Fibroblast of peridontal ligament (primary cell): Measurements from ENCODE around the gene USP28.
"Not testable (repeated sequence)": the region's sequence is repeated elsewhere in the genome, so short reads cannot be mapped to it uniquely, and the experiment has no call there.

Experiments used
- DNase-seq: peaks from one replicate; pipeline ENCODE4 v3.0.0-alpha.2; 2010; ENCODE audit errors: extremely low read depth

Gene USP28

GRCh38 chr11:113838005-113838404 lies 37.4 kb downstream of the USP28 start:
- no peak for DNase-seq

DNA sequence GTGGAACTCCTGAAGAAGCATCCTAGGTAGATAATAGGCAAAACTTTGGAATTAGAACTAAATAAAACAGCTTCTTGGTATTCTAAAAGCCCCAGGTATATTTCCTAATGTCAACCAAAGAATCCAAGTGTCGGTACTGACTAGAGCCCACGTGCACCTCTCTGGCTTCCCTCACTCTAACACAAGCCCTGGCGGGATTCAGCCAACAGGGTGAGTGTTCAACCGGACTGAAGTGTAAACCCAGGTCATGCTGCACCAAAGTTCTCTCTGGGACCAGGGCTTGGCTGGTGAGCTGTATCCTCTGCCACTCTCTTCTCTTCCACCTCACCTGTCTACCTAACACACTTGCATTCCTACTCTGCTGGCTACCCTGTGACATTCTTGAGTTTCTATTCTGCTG lies 40.1 kb downstream of the USP28 start:
- DNase-seq, result no peak

- DNase-seq, result no peak
These were observed 42.2 kb downstream of the USP28 start for GRCh38 chr11:113833151-113833550.

GRCh38 chr11:113831314-113831713 lies 44.1 kb downstream of the USP28 start:
- no peak for DNase-seq

DNA sequence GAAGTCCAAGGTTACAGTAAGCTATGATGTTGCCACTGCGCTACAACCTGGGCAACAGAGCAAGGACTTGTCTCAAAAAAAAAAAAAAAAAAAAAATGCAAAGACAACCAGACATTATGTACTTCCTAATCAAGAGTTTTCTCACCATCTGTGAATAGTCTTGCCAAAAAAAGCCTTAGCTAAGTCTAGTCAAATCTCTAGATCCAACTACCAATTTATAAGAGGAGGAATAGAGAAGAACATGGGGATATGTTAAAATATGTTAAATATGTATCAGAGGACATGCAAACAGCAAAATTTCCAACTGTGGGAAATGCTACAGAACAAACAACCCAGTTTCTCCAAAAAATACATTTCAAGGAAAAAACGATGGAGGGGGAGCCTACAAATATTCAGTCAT lies 45.6 kb downstream of the USP28 start:
- no peak for DNase-seq

DNA sequence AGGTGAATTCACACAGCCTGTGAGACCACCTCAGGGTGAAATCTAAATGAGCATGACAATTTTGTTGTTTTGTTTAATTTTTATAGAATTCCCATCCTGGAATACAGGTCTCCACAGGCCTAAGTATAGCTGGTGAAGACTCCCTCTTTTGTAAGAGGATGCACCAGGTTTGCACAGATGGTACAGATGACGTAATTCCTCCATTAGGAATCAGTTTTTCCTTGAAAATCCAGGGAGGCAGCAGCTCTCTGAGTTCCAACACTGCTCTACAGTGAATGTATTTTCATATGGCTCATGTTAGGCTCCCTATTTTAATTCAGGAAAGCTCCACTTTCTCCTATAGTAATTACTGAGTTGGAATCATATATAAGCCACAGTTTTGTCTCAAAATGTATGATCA lies 47.2 kb downstream of the USP28 start:
- no peak for DNase-seq

- no peak for DNase-seq
These were observed 47.9 kb downstream of the USP28 start for GRCh38 chr11:113827477-113827876.

DNA sequence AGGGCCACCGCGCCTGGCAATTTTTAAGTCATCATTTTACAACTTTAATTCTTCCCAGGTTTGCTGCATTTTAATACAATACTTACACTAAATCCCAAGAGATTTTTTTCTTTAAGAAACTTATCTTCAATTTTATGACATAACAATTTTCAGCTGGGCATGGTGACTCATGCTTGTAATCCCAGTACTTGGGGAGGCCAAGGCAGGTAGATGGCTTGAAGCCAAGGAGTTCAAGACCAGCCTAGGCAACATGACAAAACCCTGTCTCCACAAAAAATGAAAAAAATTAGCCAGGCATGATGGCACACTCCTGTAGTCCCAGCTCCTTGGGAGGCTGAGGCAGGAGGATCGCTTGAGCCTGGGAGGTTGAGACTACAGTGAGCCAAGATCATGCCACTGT lies 56.9 kb downstream of the USP28 start:
- no peak for DNase-seq

GRCh38 chr11:113817626-113818025 lies 57.7 kb downstream of the USP28 start:
- no peak for DNase-seq

- DNase-seq, result peak; percentile 12
These were observed 58.2 kb downstream of the USP28 start for GRCh38 chr11:113817162-113817561.

DNA sequence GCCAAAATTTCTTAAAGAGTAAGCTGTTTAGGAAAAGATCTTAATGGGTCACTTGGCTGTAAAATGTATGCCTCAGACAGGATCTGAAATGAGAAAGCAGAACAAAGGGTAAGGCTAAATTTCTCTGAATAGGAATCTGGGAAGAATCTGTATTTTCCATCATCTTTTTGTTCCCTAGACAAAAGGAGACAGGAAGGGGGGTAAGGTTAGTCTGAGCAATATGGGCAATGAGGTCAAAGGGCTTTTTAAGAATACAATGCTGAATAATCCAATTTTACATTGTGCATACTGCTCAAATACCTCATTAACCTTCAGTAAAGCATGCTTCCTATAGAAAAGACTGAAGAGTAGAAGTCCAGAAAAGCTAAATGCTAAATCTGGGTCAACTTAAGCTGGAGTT lies 61.2 kb downstream of the USP28 start:
- no peak for DNase-seq

DNA sequence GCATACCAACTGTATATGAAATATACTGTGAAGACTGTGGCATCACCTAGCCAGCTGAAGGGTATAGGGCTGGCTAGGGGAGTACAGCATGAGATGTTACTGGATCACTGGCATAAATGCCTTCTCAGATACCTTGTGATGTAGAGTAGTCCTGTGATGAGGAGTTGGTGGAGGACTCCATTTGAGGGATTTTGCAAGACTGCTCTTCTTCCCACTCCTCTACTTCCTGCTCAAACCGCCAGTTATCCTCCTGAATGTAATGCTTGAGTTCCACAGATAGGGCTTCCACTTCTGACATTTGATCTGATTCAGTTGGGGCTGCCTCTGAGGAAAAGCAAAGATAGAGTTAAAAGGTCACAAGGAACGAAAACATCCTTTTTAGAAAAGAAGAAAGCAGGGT lies 66.4 kb downstream of the USP28 start:
- no peak for DNase-seq

GRCh38 chr11:113806406-113806805 lies 69.0 kb downstream of the USP28 start:
- peak; percentile 5 for DNase-seq

DNA sequence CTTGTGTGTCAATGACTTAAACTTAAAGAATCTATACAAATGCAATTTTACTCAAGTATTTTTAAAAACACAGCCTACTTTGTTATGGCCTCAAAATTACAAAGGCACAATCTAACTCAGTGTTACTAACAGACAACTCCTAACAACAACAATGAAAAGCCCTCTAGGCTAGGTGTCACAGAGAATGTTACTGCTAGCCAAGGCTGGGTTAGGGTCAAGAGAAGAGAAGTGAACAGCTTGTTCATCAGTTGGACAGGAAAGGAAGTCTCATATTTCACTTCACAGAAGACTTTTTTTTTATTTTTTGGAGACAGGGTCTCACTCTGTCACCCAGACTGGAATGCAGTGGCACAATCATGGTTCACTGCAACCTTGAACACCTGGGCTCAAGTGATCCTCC lies 69.7 kb downstream of the USP28 start:
- DNase-seq, result no peak

- no peak for DNase-seq
These were observed 72.8 kb downstream of the USP28 start for GRCh38 chr11:113802621-113803020.

- DNase-seq, result peak; percentile 59
These were observed 78.6 kb downstream of the USP28 start for GRCh38 chr11:113796663-113797259.

DNA sequence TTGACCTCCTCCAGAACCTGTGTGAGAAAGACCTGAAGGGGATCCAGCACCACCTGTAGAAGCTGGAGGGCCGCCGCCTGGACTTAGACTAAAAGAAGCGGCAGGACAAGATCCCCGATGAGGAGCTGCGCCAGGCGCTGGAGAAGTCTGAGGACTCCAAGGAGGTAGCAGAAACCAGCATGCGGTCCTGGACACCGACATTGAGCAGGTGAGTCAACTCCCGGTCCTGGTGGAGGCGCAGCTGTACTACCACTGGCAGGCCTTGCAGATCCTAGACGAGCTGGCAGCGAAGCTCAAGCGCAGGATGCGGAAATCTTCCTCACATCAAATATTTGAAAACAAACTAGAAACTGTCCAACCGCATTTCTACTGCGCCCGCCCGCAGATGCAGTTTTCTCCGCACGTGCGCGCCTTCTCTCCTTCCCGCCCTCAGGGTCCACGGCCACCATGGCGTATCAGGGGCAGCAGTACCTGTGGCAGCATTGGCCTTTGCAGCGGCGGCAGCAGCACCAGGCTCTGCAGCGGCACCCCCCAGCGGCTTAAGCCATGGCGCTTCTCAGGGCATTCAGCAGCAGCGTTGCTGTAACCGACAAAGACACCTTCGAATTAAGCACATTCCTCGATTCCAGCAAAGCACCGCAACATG lies 85.6 kb downstream of the USP28 start:
- DNase-seq, result no peak

GRCh38 chr11:113789016-113789415 lies 86.4 kb downstream of the USP28 start:
- not testable (repeated sequence) for DNase-seq

- DNase-seq, result no peak
These were observed 93.2 kb downstream of the USP28 start for GRCh38 chr11:113782134-113782533.

DNA sequence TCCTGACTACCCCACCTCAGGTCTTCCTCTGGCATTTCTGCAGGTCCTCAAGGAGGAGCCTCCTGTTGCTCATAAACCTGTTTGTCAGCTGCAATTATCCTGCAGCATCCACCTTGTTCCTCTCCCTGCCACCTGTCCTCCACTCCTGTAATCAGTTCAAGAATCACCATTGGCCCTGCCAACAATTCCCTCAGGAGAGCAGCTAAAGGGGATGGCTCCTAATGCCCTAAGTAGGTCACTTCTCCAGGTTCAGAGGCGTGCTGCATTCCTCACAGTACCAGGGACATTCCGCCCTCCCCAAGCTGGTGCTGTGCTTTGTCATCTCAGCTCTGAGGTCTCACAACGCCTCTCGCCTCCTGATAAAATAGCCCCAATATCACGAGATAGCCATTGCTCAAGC lies 93.7 kb downstream of the USP28 start:
- DNase-seq, result no peak

GRCh38 chr11:113779496-113779895 lies 95.9 kb downstream of the USP28 start, which contains the start of gene CLDN25:
TSS of gene CLDN25 (plus strand) at chr11:113779796. CDS start at chr11:113779796, 0 bp downstream.
- DNase-seq, result no peak

DNA sequence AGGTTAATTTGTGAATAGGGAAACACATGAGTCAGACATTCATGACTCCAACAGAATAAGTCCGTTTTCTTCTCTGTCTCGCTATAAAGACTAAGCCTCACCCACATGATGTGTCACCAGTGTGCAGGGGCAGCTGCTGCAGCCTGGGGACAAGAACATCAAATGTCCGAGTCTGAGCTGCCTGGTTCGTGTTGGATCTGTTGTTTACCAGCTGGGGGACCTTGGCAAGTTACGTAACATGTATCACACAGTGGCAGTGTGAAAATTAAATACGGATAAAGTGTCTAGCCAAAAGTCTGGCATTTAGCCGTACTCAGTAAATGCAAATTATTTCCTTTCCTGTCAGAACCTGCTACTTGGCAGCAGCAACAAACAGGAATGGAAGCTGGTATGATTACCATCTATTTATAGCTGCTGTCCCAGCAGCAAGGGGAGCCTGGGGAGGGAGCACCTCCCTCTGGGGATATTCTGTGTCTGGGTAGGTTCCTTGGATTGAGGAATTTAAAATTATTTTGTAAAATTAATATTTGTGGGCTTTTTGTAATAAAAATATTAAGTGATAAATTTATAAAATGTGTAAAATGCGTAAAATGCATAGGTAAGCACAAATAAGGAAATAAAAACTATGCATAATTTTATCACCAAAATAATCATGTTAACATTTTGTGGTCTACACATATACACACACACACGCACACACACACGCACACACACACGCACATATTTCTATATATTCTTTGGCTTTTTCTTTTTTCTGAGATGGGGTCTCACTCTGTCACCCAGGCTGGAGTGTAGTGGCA lies 97.1 kb downstream of the USP28 start:
- peak; percentile 8 for DNase-seq

- DNase-seq, result no peak
These were observed 101.2 kb downstream of the USP28 start for GRCh38 chr11:113774174-113774503.
